Right atrium auricular region (tissue), 2 donors: Measurements from ENCODE around the gene CCR2. TPM values are rescaled to one million over a fixed set of nuclear protein-coding genes. Genes with fewer than 3 reads are reported as not detected.
"Not testable (repeated sequence)": the region's sequence is repeated elsewhere in the genome, so short reads cannot be mapped to it uniquely, and the experiment has no call there.

Experiments used
- DNase-seq: peaks from one replicate; pipeline ENCODE4 v3.0.0-alpha.2; 2019; ENCODE audit warnings: low spot score
- H3K27ac ChIP-seq, 2 donors: fragments of 200-600 bp; sonication (generic); 1 replicate in 1 of 2; 2 replicates in 1 of 2; pipeline ENCODE4 v1.5.1; 2016 to 2019
- H3K27me3 ChIP-seq, 2 donors: fragments of 200-600 bp; sonication (generic); one replicate each; pipeline versions ENCODE4 v1.5.1 to v1.6.0; 2017 to 2019
- H3K36me3 ChIP-seq: fragments of 200-600 bp; sonication (generic); one replicate; pipeline ENCODE4 v1.5.1; 2016
- H3K4me1 ChIP-seq, 2 donors: fragments of 200-600 bp; sonication (generic); one replicate each; pipeline versions ENCODE4 v1.5.1 to v1.6.0; 2017 to 2019
- H3K4me3 ChIP-seq, 2 donors: fragments of 200-600 bp; sonication (generic); 1 replicate in 1 of 2; 2 replicates in 1 of 2; pipeline ENCODE4 v1.5.1; 2017 to 2019; ENCODE audit warnings: mild to moderate bottlenecking in 1 of 2, moderate library complexity in 1 of 2
- H3K9me3 ChIP-seq, 2 donors: fragments of 200-600 bp; sonication (generic); one replicate each; pipeline ENCODE4 v1.5.1; 2019
- CTCF ChIP-seq, 2 donors: fragments of 200-600 bp; sonication (generic); IDR thresholded peaks; one replicate each; pipeline ENCODE4 v1.5.1; 2019; ENCODE audit warnings: antibody characterized with exemption in 2 of 2
- total RNA-seq, 2 donors: library from RNA; depleted of rRNA; stranded (reverse); fragments of >200 nt; gene quantifications; one replicate each; pipeline ENCODE4 v1.1.0, GENCODE V29; 2016

CCR2 gene
- total RNA-seq, 2 donors from 2014 or later, result 0.33 to 2.1 TPM

- H3K27me3 ChIP-seq, result no peaks in the 10 kb centered on the region
- no peaks in the 10 kb centered on the region for H3K9me3 ChIP-seq
- H3K4me3 ChIP-seq, result no peak overlapping the region
- H3K36me3 ChIP-seq, result no peaks in the 10 kb centered on the region
- no peak for DNase-seq
- no peak overlapping the region for H3K27ac ChIP-seq
- no peak for TF ChIP-seq CTCF (IDR thresholded peaks at IDR 0.05)
- no peaks in the 10 kb centered on the region for H3K4me1 ChIP-seq
These were observed 35.5 kb upstream of the CCR2 start for GRCh38 chr3:46318207-46318927.

- Histone ChIP-seq H3K36me3 (no peaks in the 10 kb centered on the region), H3K4me1 (no peaks in the 10 kb centered on the region), H3K27me3 (no peaks in the 10 kb centered on the region), H3K27ac (no peak overlapping the region), H3K9me3 (no peaks in the 10 kb centered on the region), H3K4me3 (no peak overlapping the region)
- no peak for TF ChIP-seq CTCF (IDR thresholded peaks at IDR 0.05)
- DNase-seq, result no peak
These were observed 32.3 kb upstream of the CCR2 start for GRCh38 chr3:46321461-46322104.

GRCh38 chr3:46324036-46324435 is 29.9 kb upstream of the CCR2 start:
- Histone ChIP-seq H3K9me3 (no peaks in the 10 kb centered on the region), H3K27me3 (no peaks in the 10 kb centered on the region), H3K36me3 (no peaks in the 10 kb centered on the region), H3K4me1 (no peaks in the 10 kb centered on the region), H3K4me3 (no peak overlapping the region), H3K27ac (no peak overlapping the region)
- no peak for TF ChIP-seq CTCF (IDR thresholded peaks at IDR 0.05)
- no peak for DNase-seq

GRCh38 chr3:46325645-46326300 is 28.1 kb upstream of the CCR2 start:
- Histone ChIP-seq H3K27me3 (no peaks in the 10 kb centered on the region), H3K4me3 (no peak overlapping the region), H3K4me1 (no peaks in the 10 kb centered on the region), H3K36me3 (no peaks in the 10 kb centered on the region), H3K9me3 (no peaks in the 10 kb centered on the region), H3K27ac (no peak overlapping the region)
- no peak for TF ChIP-seq CTCF (IDR thresholded peaks at IDR 0.05)
- no peak for DNase-seq

GRCh38 chr3:46330676-46331075 is 23.2 kb upstream of the CCR2 start:
- H3K27me3 ChIP-seq, H3K4me1 ChIP-seq, H3K36me3 ChIP-seq, DNase-seq, H3K27ac ChIP-seq, H3K4me3 ChIP-seq, H3K9me3 ChIP-seq: not testable (repeated sequence)

- Histone ChIP-seq H3K4me1 (no peaks in the 10 kb centered on the region), H3K27me3 (no peaks in the 10 kb centered on the region), H3K36me3 (no peaks in the 10 kb centered on the region), H3K9me3 (peaks cover 0 to 15% of the 10 kb centered on the region in 2 donors), H3K27ac (no peak overlapping the region), H3K4me3 (no peak overlapping the region)
- TF ChIP-seq CTCF (IDR thresholded peaks at IDR 0.05), result no peak
- DNase-seq, result no peak
These were observed 19.0 kb upstream of the CCR2 start for GRCh38 chr3:46334741-46335478.
